NOMO-1 treated with dmso at 0.1 percent for 144 hours (cell line): Measurements from ENCODE around the gene AHNAK.
"Not testable (repeated sequence)": the region's sequence is repeated elsewhere in the genome, so short reads cannot be mapped to it uniquely, and the experiment has no call there.

Source experiments
- DNase-seq: peaks from one replicate; lab custom pipeline; 2025; ENCODE audit not compliant: unreplicated experiment; lab: John Stamatoyannopoulos, UW

Gene AHNAK

GRCh38 chr11:62546244-62546928 lies at the start of gene AHNAK:
Gene AHNAK, minus strand, starts transcription at chr11:62546806. Its CDS starts 10,708 bp downstream, at chr11:62536098.
- DNase-seq = peak; percentile 68

- no peak for DNase-seq
Observed at GRCh38 chr11:62595124-62595523, 48.5 kb upstream of the AHNAK start.

GRCh38 chr11:62593434-62594044 lies 46.9 kb upstream of the AHNAK start:
- peak; percentile 67 for DNase-seq

GRCh38 chr11:62592989-62593421 lies 46.4 kb upstream of the AHNAK start:
- no peak for DNase-seq

- DNase-seq = no peak
Observed at GRCh38 chr11:62592146-62592815, 45.7 kb upstream of the AHNAK start.

- peak; percentile 99 for DNase-seq
Observed at GRCh38 chr11:62591448-62592145, 45.0 kb upstream of the AHNAK start, which contains the start of gene TUT1. Gene TUT1, minus strand, starts transcription at chr11:62591523. Its CDS starts 38 bp downstream, at chr11:62591485.

- DNase-seq = no peak
Observed at GRCh38 chr11:62588966-62589637, 42.5 kb upstream of the AHNAK start.

GRCh38 chr11:62585356-62585755 lies 38.8 kb upstream of the AHNAK start:
- DNase-seq = not testable (repeated sequence)

- DNase-seq = not testable (repeated sequence)
Observed at GRCh38 chr11:62581735-62582134, 35.1 kb upstream of the AHNAK start.

- DNase-seq = no peak
Observed at GRCh38 chr11:62580959-62581715, 34.5 kb upstream of the AHNAK start.

- DNase-seq = no peak
Observed at GRCh38 chr11:62579252-62579651, 32.6 kb upstream of the AHNAK start.

GRCh38 chr11:62578541-62578940 lies 31.9 kb upstream of the AHNAK start:
- no peak for DNase-seq

- no peak for DNase-seq
Observed at GRCh38 chr11:62577046-62577714, 30.6 kb upstream of the AHNAK start.

- no peak for DNase-seq
Observed at GRCh38 chr11:62575837-62576236, 29.2 kb upstream of the AHNAK start.

GRCh38 chr11:62575156-62575555 lies 28.6 kb upstream of the AHNAK start:
- DNase-seq = no peak

- peak; percentile 38 for DNase-seq
Observed at GRCh38 chr11:62574363-62575071, 27.9 kb upstream of the AHNAK start.

GRCh38 chr11:62573592-62574362 lies 27.2 kb upstream of the AHNAK start, which contains the start of gene EEF1G:
Gene EEF1G, minus strand, starts transcription at chr11:62573891. Its CDS starts 49 bp downstream, at chr11:62573842.
- DNase-seq = peak; percentile 100

GRCh38 chr11:62573006-62573591 lies 26.5 kb upstream of the AHNAK start:
- peak; percentile 20 for DNase-seq
